ENCODE data around the gene ALK.

ALK gene

GRCh38 chr2:29206941-29207340, 714.4 kb downstream of the ALK start:
- H3K4me1 ChIP-seq (ENCODE audit: low read length), result no peaks in the 10 kb centered on the region
- no peak for DNase-seq
- no peak overlapping the region for H3K4me2 ChIP-seq (ENCODE audit: low read depth, low read length)
- no peak overlapping the region for H3K27ac ChIP-seq (ENCODE audit: low read length)
- no peaks in the 10 kb centered on the region for H3K79me2 ChIP-seq (ENCODE audit: low read length)
- H3K36me3 ChIP-seq (replicated peaks; ENCODE audit: insufficient read depth, low read length), result no peaks in the 10 kb centered on the region
- H3K9me2 ChIP-seq (replicated peaks; ENCODE audit: insufficient read depth, low read length), result no peaks in the 10 kb centered on the region
- H3K9ac ChIP-seq (ENCODE audit: low read length), result no peak overlapping the region
- no peaks in the 10 kb centered on the region for H3F3A ChIP-seq (ENCODE audit: insufficient read depth, low read length)
- no peak overlapping the region for H2AFZ ChIP-seq (ENCODE audit: low read length)
- no peak overlapping the region for H3K4me3 ChIP-seq (ENCODE audit: low read length)
- no peaks in the 10 kb centered on the region for H3K9me3 ChIP-seq (replicated peaks; ENCODE audit: insufficient read depth, low read length)
- no peaks in the 10 kb centered on the region for H4K20me1 ChIP-seq (ENCODE audit: insufficient read depth, low read length)
- no peaks in the 10 kb centered on the region for H3K27me3 ChIP-seq (replicated peaks; ENCODE audit: insufficient read depth, low read length)
- TF ChIP-seq EZH2 (optimal IDR thresholded peaks at IDR 0.05; ENCODE audit: low read depth, low read length), result no peak

GRCh38 chr2:29202819-29203495, 718.4 kb downstream of the ALK start:
- H3F3A ChIP-seq (ENCODE audit: insufficient read depth, low read length), result no peaks in the 10 kb centered on the region
- H4K20me1 ChIP-seq (ENCODE audit: insufficient read depth, low read length), result no peaks in the 10 kb centered on the region
- H3K27ac ChIP-seq (ENCODE audit: low read length), result no peak overlapping the region
- H3K4me1 ChIP-seq (ENCODE audit: low read length), result no peaks in the 10 kb centered on the region
- no peak overlapping the region for H3K9ac ChIP-seq (ENCODE audit: low read length)
- no peak overlapping the region for H2AFZ ChIP-seq (ENCODE audit: low read length)
- H3K9me2 ChIP-seq (replicated peaks; ENCODE audit: insufficient read depth, low read length), result no peaks in the 10 kb centered on the region
- no peaks in the 10 kb centered on the region for H3K27me3 ChIP-seq (replicated peaks; ENCODE audit: insufficient read depth, low read length)
- H3K36me3 ChIP-seq (replicated peaks; ENCODE audit: insufficient read depth, low read length), result no peaks in the 10 kb centered on the region
- H3K79me2 ChIP-seq (ENCODE audit: low read length), result no peaks in the 10 kb centered on the region
- DNase-seq, result no peak
- TF ChIP-seq CTCF (IDR thresholded peaks at IDR 0.05; ENCODE audit: low read length) (no peak), EZH2phosphoT487 (IDR thresholded peaks at IDR 0.05; ENCODE audit: low read length) (no peak), EZH2 (optimal IDR thresholded peaks at IDR 0.05; ENCODE audit: low read depth, low read length) (no peak)
- no peaks in the 10 kb centered on the region for H3K9me3 ChIP-seq (replicated peaks; ENCODE audit: insufficient read depth, low read length)
- H3K4me2 ChIP-seq (ENCODE audit: low read depth, low read length), result no peak overlapping the region
- no peak overlapping the region for H3K4me3 ChIP-seq (ENCODE audit: low read length)

- no peak overlapping the region for H3K9ac ChIP-seq (ENCODE audit: low read length)
- TF ChIP-seq EZH2 (optimal IDR thresholded peaks at IDR 0.05; ENCODE audit: low read depth, low read length), result no peak
- no peak for TF ChIP-seq CTCF (IDR thresholded peaks at IDR 0.05; ENCODE audit: low read length)
- TF ChIP-seq EZH2phosphoT487 (IDR thresholded peaks at IDR 0.05; ENCODE audit: low read length), result no peak
- H3K4me3 ChIP-seq (ENCODE audit: low read length), result no peak overlapping the region
Observed at GRCh38 chr2:29201979-29202378, 719.4 kb downstream of the ALK start.

More at GRCh38 chr2:29201979-29202378, 719.4 kb downstream of the ALK start:
- Histone ChIP-seq H3K36me3 (replicated peaks; ENCODE audit: insufficient read depth, low read length) (no peaks in the 10 kb centered on the region), H3K27me3 (replicated peaks; ENCODE audit: insufficient read depth, low read length) (no peaks in the 10 kb centered on the region), H3F3A (ENCODE audit: insufficient read depth, low read length) (no peaks in the 10 kb centered on the region), H3K9me3 (replicated peaks; ENCODE audit: insufficient read depth, low read length) (no peaks in the 10 kb centered on the region), H3K4me2 (ENCODE audit: low read depth, low read length) (no peak overlapping the region), H2AFZ (ENCODE audit: low read length) (no peak overlapping the region), H3K4me1 (ENCODE audit: low read length) (no peaks in the 10 kb centered on the region), H3K9me2 (replicated peaks; ENCODE audit: insufficient read depth, low read length) (no peaks in the 10 kb centered on the region), H4K20me1 (ENCODE audit: insufficient read depth, low read length) (no peaks in the 10 kb centered on the region), H3K27ac (ENCODE audit: low read length) (no peak overlapping the region), H3K79me2 (ENCODE audit: low read length) (no peaks in the 10 kb centered on the region)
- no peak for DNase-seq
